Large intestine (tissue), 3 donors: Measurements from ENCODE around the gene NXPE3. TPM values are rescaled to one million over a fixed set of nuclear protein-coding genes. Genes with fewer than 3 reads are reported as not detected.
A peak's percentile ranks its signal among the peaks of the same experiment; 100 is the strongest.
"Not testable (repeated sequence)": the region's sequence is repeated elsewhere in the genome, so short reads cannot be mapped to it uniquely, and the experiment has no call there.

Experiments
- DNase-seq, 2 donors: peaks; one replicate each; pipeline versions ENCODE4 v3.0.0 to v3.0.0-alpha.2; 2013
- H3K27ac ChIP-seq: one replicate; pipeline ENCODE4 v1.5.1; 2013; ENCODE audit warnings: low read length
- H3K27me3 ChIP-seq: 2 replicates; pipeline ENCODE4 v1.6.1; 2013; ENCODE audit warnings: low read length; ENCODE audit not compliant: control insufficient read depth, insufficient read depth
- H3K36me3 ChIP-seq: 2 replicates; pipeline ENCODE4 v1.6.1; 2013; ENCODE audit warnings: low read length; ENCODE audit not compliant: control insufficient read depth, insufficient read depth
- H3K4me1 ChIP-seq: one replicate; pipeline ENCODE4 v1.6.1; 2013; ENCODE audit warnings: low read length; ENCODE audit not compliant: control insufficient read depth, insufficient read depth
- H3K4me3 ChIP-seq: one replicate; pipeline ENCODE4 v1.5.1; 2013; ENCODE audit warnings: low read length
- H3K9me3 ChIP-seq: one replicate; pipeline ENCODE4 v1.6.1; 2013; ENCODE audit warnings: mild to moderate bottlenecking, low read depth, low read length, moderate library complexity; ENCODE audit not compliant: control insufficient read depth
- WGBS: methylation state at CpG from one replicate; pipeline ENCODE4 v1.1.5; 2013; ENCODE audit warnings: low lambda C conversion rate; ENCODE audit not compliant: insufficient coverage; 5-methylcytosine and 5-hydroxymethylcytosine counted together
- polyA plus RNA-seq: library from polyadenylated mRNA; unstranded; fragments of 120-200 nt; gene quantifications from one replicate; pipeline ENCODE4 v1.2.1, GENCODE V29; 2013

NXPE3 gene
- polyA plus RNA-seq, 1 donor: 4.3 TPM

- peak overlapping the region; percentile 69 for H3K27ac ChIP-seq
- peaks cover 16% of the 10 kb centered on the region for H3K4me1 ChIP-seq
- DNase-seq: peak in 1 of 2 donors; percentile 59
- H3K36me3 ChIP-seq: peaks cover 27% of the 10 kb centered on the region
- H3K27me3 ChIP-seq: no peaks in the 10 kb centered on the region
- no peak overlapping the region for H3K4me3 ChIP-seq
- 69% methylated on average over 2 of the region's 3 CpGs for WGBS
- H3K9me3 ChIP-seq: no peaks in the 10 kb centered on the region
Observed at GRCh38 chr3:101862416-101863165, 83.6 kb downstream of the NXPE3 start.

- 80% methylated on average over 1 of the region's 7 CpGs for WGBS
- H3K4me3 ChIP-seq, H3K27me3 ChIP-seq, H3K9me3 ChIP-seq, DNase-seq: not testable (repeated sequence)
- H3K27ac ChIP-seq: peak overlapping the region; percentile 47
- H3K36me3 ChIP-seq: peaks cover 12% of the 10 kb centered on the region
- H3K4me1 ChIP-seq: peaks cover 25% of the 10 kb centered on the region
Observed at GRCh38 chr3:101864926-101865325, 85.9 kb downstream of the NXPE3 start.

GRCh38 chr3:101865751-101866509 lies 86.9 kb downstream of the NXPE3 start:
- 80% methylated on average over 1 of the region's 5 CpGs for WGBS
- peaks cover 6% of the 10 kb centered on the region for H3K36me3 ChIP-seq
- no peaks in the 10 kb centered on the region for H3K27me3 ChIP-seq
- H3K9me3 ChIP-seq: peaks cover 4% of the 10 kb centered on the region
- DNase-seq: peak in 1 of 2 donors; percentile 44
- H3K4me1 ChIP-seq: peaks cover 25% of the 10 kb centered on the region
- H3K27ac ChIP-seq: peak overlapping the region; percentile 47
- no peak overlapping the region for H3K4me3 ChIP-seq

GRCh38 chr3:101867511-101867910 lies 88.5 kb downstream of the NXPE3 start:
- Histone ChIP-seq H3K9me3 (peaks cover 4% of the 10 kb centered on the region), H3K36me3 (no peaks in the 10 kb centered on the region), H3K4me3 (no peak overlapping the region), H3K27ac (peak overlapping the region; percentile 80), H3K4me1 (peaks cover 25% of the 10 kb centered on the region), H3K27me3 (no peaks in the 10 kb centered on the region)
- DNase-seq: no peak

- H3K36me3 ChIP-seq: no peaks in the 10 kb centered on the region
- peak overlapping the region; percentile 80 for H3K27ac ChIP-seq
- 100% methylated on average over 1 of the region's 2 CpGs for WGBS
Observed at GRCh38 chr3:101867996-101868395, 89.0 kb downstream of the NXPE3 start.

GRCh38 chr3:101868534-101869464 lies 89.8 kb downstream of the NXPE3 start:
- no peaks in the 10 kb centered on the region for H3K27me3 ChIP-seq
- H3K27ac ChIP-seq: peak overlapping the region; percentile 80
- H3K9me3 ChIP-seq: peaks cover 4% of the 10 kb centered on the region
- peaks cover 22% of the 10 kb centered on the region for H3K4me1 ChIP-seq
- WGBS: no CpG with 5 or more reads among the region's 12 CpGs
- peak; percentile 82 to 88 for DNase-seq
- H3K36me3 ChIP-seq: no peaks in the 10 kb centered on the region
- H3K4me3 ChIP-seq: no peak overlapping the region

More at GRCh38 chr3:101867996-101868395, 89.0 kb downstream of the NXPE3 start:
- Histone ChIP-seq H3K4me1 (peaks cover 25% of the 10 kb centered on the region), H3K9me3 (peaks cover 4% of the 10 kb centered on the region), H3K4me3 (no peak overlapping the region), H3K27me3 (no peaks in the 10 kb centered on the region)
- no peak for DNase-seq

GRCh38 chr3:101870138-101870537 lies 91.1 kb downstream of the NXPE3 start:
- WGBS: 100% methylated on average over 1 of the region's 5 CpGs
- no peak for DNase-seq
- no peak overlapping the region for H3K4me3 ChIP-seq
- no peaks in the 10 kb centered on the region for H3K27me3 ChIP-seq
- H3K4me1 ChIP-seq: peaks cover 22% of the 10 kb centered on the region
- H3K27ac ChIP-seq: no peak overlapping the region
- no peaks in the 10 kb centered on the region for H3K36me3 ChIP-seq
- H3K9me3 ChIP-seq: peaks cover 4% of the 10 kb centered on the region

- no peak overlapping the region for H3K4me3 ChIP-seq
- no peaks in the 10 kb centered on the region for H3K27me3 ChIP-seq
- WGBS: 100% methylated on average over 1 of the region's 2 CpGs
- H3K9me3 ChIP-seq: peaks cover 4% of the 10 kb centered on the region
- no peaks in the 10 kb centered on the region for H3K36me3 ChIP-seq
- DNase-seq: no peak
- peaks cover 7% of the 10 kb centered on the region for H3K4me1 ChIP-seq
- no peak overlapping the region for H3K27ac ChIP-seq
Observed at GRCh38 chr3:101873619-101874018, 94.6 kb downstream of the NXPE3 start.

GRCh38 chr3:101876142-101876541 lies 97.1 kb downstream of the NXPE3 start:
- Histone ChIP-seq H3K9me3 (no peaks in the 10 kb centered on the region), H3K4me1 (no peaks in the 10 kb centered on the region), H3K27me3 (no peaks in the 10 kb centered on the region), H3K36me3 (no peaks in the 10 kb centered on the region), H3K27ac (no peak overlapping the region), H3K4me3 (no peak overlapping the region)
- WGBS: no CpG with 5 or more reads among the region's 8 CpGs
- no peak for DNase-seq
